ENCODE results near the gene VIPR1.
A peak's percentile ranks its signal among the peaks of the same experiment; 100 is the strongest.

VIPR1 gene

DNA sequence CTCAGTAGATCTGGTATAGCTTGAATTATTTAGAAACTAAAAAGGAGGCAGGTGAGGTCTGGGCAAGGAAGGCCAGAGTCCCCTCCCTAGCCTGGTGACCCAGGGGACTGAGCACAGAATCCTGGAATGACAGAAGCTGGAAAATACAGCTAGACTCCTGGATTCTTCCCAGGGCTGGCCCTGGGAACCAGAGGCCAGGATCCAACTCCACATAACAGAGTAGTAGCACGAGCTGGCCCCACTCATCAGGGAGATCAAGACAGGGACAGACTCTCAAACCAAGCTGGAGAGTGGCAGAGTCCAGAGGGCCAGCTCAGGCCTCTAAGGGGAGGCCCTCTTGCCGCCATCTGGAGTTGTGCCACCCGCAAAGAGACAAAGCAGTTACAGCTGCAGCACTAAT lies 10.7 kb downstream of the VIPR1 start:
- no peak for DNase-seq

DNA sequence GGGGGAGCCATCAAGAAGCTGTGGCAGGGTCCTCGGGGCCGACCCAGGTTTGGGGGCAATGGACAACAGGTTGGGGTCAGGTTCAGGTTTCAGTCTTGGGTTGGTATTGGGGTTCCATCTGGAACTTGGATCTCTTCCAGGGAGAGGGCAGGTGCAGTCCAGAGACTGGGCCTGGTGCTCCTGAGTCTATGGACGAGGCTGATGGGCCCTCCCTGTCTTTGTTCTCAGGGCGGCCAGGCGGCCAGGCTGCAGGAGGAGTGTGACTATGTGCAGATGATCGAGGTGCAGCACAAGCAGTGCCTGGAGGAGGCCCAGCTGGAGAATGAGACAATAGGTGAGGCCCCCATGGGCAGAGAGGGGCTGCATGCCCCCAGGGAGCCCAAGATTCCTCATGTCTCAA lies 11.1 kb downstream of the VIPR1 start:
- no peak for DNase-seq

DNA sequence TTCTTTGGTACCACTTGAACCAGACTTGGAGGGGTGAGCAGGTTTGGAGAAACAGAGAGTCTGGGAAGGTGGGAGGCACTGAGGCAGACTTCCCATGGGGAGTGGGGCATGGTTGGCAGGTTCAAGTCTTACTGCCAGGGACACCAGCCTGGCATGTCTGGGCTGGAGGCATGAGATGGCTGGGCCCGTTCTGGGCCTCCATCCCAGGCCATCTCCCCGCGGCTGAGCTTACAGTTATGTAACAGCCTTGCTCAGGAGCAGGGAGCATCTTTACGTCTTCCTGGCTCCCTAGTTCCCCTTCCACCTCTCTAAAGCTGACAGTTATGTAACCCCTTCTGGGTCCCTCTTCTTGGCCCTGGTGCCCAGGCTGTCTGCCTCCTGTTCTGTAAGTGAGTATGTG lies 12.4 kb downstream of the VIPR1 start:
- DNase-seq = no peak

DNA sequence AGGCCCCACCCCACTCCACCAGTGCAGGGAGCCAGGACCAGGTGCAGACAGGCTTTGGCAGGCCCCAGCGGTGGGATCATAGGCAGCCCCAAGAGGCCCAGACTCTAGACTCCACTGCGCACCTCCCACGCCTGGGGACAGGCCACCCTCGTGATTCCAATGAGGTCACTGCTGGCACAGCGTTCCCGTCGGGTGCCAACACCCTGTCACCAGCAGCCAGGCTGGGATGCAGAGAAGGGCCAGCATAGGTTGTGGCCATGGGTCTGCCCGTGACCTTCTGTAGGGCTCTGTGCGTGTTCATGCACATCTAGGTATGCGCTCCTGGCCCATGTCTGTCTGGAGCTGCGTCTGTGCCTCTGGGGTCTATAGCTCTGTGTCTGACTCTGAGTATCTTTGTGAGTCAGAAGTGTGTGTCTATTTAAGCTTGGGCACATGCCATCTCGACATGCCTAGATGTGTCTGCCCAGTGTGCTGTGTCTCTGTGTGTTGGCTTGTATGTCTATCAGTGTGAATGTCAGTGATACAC lies 13.0 kb downstream of the VIPR1 start:
- no peak for DNase-seq

DNA sequence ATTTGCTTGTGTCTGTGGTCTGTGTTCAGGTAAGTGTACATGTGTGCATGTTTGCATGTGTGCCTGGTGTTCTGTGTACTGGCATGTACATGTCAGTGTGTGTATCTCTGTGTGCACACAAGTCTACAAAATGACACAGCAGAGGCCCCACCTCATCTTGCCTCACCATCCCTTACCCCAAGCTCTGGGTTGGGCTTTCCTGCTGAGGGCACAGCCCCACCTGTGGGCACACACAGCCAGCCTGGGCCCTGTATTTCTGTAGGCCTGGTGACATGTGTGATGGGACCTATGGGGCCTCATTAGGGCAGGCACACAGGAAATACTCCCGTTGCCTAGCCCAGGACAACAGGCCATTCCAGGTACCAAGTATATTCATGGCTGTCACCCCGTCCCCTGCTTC lies 13.5 kb downstream of the VIPR1 start:
- DNase-seq = no peak

DNA sequence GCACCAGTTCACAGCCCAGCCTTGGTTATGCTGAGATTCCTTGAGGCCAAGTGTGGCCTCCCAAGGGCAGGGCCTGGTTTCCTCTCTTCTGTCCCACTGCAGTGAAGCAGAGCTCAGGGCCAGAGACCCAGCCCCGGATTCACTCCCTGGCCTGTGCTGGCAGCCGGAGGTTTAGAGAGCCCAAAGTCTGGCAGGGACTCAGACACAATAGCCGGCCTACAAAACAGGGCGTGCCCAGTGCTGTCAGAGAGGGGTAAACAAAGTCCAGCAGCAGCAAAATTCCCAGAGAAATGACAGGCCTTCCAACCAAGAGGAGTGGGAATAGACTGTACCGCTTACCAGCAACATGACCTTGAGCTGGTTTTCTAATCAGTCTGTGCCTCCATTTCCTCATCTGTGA lies 14.0 kb downstream of the VIPR1 start:
- no peak for DNase-seq

DNA sequence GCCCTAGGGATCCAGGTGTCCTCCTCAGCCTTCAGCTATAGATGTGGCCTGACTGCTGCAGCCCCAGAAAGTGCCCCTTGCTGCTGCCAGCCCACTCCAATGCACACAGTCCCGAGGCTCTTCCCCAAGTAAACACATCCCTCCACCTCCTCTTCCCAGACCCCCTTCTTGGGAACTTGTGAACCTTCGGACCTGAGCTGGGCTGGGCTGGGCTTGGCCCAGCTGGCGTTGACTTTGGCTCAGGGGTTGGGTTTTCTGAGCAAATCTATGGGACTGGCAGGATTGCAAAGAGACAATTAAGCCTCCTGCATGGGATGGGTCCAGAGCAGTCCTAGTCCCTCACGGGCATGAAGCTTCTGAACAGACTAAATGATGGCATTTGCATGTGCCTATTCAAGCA lies 14.7 kb downstream of the VIPR1 start:
- no peak for DNase-seq

DNA sequence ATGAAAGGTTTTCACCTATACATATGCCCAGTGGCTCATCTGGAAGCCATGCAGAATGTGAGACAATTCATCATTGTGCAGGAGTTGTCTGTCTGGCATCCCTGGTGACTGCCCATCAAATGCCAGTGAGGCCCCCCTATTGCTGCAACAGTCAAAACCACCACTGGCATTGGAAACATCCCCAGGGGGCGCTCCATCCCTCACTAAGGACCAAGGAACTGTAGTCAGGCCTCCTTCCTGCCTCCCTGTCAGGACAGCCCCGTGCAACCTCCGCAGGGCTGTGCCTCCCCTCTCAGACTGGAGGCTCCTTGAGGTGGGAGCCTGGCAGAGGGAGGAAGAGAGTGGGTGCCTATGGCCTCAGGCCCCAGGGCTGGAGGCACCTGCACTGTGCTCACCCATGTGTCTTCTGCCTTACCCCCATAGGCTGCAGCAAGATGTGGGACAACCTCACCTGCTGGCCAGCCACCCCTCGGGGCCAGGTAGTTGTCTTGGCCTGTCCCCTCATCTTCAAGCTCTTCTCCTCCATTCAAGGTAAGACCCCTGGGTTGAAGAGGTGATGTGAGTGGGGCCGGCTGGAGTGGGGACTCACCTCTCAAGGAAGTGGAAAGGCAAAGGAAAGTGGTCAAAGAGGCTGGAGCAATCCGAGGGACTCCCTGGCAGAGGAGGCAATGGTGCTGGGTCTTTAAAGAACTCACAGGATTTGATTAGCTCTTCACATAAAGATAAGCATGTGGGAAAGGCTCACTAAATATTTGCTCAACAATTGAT lies 16.5 kb downstream of the VIPR1 start:
- DNase-seq = no peak

DNA sequence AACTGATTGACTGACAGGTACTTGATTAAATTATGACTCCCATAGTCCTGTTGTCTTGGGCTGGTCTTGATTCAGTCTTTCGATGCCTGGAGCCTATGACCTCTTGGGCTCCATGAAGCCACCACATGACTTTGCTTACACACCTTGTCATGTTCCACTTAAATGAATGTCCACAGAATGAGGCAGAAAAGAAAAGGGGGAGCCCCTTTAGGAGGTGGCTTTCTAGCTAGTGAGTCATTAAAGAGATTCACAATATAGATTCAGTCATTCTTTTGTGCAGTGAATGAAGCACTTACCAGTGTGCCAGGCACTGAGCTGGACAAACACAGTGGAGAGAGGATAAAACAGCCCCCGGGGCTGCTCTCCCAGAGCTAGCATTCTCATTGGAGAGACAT lies 17.1 kb downstream of the VIPR1 start:
- DNase-seq = no peak

DNA sequence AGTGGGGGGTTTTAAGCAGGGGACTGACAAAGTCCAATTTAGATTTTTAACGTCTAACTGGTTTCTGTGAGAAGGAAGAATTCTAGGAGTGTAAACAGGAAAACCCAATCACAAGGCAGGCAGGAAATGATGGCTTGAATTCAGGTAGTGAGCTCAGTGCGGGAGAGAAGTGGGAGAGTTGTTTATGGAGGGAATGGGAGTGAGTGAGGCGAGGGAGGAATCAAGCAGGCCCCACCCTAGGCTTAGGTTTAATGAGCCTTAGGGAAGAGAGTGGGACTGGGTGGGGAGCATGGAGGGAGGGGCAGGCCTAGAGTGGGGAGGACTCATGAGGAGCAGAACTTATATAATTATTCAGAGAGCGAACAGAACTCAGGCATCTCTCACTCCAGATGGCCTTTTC lies 17.9 kb downstream of the VIPR1 start:
- DNase-seq = no peak

DNA sequence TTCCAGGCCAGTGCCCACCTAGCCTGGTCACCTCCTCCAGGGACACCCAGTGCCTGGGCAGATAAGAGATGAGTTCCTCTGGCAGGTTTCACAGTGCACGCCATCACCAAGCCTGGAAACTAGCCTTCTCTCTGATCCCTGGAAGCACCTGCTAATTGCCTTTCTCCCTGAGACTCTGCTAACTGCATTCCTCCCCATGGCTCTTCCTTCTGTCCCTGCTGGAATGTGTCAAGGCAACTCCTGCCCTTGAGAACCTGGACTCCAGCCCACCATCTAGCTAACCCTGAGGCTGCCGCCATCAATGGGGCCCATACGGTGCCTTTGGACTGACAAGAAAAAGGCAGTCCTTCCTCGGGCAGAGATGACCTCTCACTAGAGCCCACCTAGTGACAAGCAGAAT lies 18.5 kb downstream of the VIPR1 start:
- DNase-seq = no peak

DNA sequence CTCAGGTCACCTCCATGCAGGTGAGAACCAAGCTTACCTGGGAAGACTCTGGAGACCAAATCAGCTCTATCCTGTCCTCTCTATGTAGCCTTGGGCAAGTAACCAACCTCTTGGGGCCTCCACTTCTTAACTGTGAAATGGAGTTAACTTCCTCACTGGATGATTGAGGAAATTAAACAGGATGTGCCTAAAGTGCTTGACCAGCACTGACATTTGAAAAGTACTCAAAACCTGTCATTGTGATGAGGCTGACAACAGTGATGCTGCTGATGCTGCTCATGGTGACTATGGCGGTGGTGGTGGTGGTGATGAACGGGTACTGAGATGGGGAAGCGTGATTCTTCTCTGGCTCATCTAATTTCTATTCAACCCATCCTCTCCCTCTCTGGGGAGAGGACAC lies 22.3 kb downstream of the VIPR1 start:
- DNase-seq = no peak

DNA sequence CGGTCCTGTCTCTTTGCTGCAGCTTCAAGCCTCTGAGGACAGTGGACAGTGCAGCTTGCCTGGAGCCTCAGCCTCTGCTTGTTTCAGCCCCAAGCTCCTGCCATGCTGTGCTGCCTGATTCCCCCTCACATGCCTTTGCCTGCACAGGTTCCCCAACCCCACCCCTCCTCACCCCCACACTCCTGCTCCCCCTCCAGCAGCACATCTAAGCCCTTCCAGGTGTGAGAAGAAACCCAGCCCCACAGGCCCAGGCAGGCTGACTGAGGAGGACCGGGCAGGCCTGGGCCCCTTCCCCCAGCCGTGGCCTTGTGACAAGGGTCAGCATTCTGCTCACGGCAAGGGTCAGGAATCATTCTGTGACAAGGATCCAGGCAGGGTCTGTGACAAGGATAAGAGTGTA lies 22.8 kb downstream of the VIPR1 start:
- DNase-seq = no peak

DNA sequence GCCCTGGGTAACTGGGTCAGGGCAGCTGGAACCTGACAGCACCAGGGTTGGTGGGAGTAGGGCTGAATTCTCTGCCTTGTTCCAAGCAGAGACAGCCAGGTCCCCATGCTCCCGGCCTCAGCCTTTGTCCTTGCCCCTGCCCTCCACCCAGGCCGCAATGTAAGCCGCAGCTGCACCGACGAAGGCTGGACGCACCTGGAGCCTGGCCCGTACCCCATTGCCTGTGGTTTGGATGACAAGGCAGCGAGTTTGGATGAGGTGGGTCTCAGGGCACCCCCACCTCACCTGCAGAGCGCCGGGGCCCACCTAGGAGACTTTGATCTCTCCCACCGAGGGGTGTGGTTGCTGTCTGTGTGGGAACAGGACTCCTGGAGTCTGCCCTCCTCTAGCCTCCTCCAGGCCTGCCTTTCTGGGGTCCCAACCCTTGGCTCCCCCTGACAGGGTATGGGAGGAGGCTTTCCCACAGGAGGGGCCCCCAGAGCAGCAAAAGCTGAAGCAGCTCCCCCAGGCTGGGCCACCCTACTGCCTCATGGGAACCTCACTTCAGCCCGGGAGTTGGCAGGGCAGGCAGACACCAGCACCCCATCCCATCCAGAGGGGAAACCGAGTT lies 23.4 kb downstream of the VIPR1 start:
- DNase-seq = no peak

DNA sequence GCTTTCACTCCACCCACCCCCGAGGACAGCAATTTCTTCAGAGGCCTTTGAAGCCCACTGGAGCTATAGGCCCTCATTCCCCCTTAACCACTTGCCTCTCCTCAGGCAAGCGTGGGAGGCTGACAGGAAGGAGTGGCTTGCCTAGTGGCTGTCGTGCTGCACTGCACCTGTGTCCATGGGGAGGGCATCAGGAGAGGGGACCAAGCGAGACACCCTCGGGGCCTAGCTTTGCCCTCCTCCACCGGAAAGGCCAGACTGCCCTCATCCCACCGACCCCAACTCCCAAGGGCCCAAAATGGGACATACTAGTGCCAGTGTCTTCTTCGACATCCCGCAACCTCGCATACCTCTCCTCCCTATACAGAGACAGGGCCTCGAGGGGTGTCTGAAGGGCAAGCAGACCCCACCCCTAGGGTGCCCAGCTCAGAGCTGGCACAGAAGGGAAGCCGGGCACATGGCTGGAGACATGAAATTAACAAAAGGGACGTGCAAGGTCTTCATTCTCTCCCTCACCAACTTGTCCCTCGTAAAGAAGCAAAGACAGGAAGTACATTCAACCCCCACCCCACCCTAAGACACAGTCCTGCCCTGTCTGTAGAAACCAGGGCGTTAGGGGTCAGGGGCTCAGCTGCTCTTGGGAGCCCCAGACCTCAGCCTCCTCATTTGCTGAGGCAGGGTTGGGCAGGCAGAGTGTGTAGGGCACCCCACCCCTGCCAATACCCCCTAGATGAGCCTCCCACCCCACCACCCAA lies 24.3 kb downstream of the VIPR1 start:
- no peak for DNase-seq

DNA sequence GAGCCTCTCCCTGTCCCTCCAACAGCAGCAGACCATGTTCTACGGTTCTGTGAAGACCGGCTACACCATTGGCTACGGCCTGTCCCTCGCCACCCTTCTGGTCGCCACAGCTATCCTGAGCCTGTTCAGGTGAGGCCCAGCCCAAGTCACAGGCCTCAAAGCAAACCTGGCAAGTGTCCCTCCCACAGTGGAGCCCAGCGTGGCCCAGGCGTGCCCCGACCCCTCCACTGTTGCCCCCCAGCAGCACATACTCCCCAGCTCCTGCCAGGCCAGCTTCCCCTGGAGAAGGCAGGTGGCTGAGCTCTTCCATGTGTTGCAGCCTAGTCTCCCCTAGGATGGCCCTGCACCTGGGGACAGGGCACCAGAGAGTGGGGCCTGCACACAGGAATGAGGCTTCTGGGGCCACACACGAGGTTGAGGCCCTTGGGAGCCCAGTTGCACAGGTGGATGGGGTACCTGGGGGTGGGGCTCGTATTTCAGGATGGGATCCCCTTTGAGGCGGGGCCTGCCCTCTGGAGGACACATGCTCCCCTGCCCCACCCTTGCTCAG lies 25.0 kb downstream of the VIPR1 start:
- no peak for DNase-seq

DNA sequence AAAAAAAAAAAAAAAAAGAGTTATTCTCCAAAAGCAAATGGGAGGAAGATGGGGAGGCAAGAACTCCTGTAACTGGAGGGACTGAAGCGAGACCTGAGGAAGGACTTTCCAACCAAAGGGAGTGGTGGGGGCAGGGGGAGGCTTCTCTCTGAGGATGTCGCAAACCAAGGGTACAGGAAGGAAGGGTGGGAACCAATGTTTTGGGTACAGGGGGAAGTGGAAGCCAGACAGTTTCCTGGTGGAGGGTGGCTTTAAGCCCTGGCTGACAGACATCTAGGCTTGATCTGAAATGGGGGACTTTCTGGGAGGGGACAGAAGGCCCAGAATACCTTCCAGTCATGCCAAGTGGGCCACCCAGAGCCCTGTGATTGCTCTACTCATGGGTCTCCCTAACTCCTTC lies 27.0 kb downstream of the VIPR1 start:
- DNase-seq = no peak

DNA sequence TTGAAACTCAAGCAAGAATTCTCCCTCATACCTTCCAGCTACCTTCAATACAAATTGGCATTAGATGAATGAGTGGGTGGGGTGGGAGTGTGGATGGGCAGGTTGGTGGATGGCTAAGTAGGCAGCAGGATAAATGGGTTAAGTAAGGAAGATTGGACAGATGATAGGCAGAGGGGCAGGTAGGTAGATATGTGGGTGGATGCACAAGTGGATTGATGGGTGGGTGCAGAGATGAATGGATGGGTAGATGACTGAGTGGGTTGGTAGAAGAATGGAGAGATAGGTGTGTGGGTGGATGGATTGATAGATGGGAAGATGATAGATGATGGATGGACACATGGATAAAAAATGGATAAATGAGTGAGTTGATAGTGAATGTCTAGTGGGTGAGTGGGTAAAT lies 27.6 kb downstream of the VIPR1 start:
- no peak for DNase-seq

DNA sequence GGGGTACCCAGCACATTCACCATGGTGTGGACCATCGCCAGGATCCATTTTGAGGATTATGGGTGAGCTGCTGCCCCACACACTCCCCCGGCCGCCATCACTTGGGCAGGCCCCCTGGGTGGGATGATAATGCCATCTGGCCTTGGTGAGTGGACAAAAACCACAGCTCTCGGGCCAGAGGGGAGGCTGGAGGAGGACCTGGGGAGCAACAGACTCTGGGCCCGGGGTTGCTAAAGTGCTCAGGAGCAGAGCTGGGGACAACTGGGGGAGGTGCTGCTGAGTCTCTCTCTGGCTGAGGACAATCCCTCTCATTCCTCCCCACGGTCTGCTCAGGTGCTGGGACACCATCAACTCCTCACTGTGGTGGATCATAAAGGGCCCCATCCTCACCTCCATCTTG lies 29.0 kb downstream of the VIPR1 start:
- DNase-seq = no peak

DNA sequence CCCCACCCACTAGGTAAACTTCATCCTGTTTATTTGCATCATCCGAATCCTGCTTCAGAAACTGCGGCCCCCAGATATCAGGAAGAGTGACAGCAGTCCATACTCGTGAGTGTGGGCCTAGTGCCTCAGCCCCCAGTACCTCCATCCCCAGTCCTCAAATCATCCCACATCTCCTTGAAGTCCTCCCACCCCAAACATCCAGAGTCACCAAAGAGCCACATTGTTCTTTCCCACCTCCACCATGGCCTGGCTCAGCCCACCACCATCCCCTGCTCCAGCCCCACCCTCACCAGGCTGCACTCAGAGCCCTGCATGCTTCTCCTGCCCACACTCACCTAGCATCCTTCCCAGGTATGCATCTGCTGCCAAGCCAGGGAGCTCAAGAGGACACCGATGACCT lies 29.8 kb downstream of the VIPR1 start:
- no peak for DNase-seq

DNA sequence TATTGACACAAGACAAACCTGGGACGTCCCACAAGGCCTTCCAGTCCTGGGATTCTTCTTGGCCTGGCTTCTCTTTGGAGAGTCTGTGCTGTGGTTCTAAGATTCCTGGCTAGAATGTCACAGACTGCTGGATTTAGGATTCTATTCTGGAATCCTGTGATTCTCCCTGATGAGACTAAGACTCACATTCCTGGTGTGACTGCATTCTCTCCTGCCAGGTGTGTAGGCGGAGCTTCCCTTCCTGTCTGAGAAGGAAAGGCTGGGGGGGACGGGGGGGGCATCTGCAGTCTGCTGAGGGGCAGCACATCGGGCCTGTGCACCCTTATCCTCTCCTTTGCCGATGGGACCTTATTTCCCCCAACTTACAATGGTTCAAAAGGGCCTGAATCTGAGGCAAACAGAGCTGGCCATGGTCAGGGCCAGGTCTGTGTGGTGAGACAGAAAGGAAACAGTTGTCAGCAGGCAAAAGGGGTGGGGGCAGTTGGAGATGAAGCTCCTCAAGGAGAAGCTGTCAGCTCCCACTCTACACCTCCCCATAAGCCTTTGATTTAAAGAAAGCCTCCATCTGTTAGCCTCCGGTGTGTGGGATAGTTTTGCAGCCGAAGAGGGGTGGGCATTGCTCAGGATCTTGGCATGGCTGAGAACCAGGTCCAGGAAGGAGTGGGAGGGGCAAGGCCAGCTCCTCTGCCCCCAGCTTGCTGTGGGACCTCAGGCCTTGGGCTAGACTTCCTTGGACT lies 30.9 kb downstream of the VIPR1 start:
- no peak for DNase-seq

DNA sequence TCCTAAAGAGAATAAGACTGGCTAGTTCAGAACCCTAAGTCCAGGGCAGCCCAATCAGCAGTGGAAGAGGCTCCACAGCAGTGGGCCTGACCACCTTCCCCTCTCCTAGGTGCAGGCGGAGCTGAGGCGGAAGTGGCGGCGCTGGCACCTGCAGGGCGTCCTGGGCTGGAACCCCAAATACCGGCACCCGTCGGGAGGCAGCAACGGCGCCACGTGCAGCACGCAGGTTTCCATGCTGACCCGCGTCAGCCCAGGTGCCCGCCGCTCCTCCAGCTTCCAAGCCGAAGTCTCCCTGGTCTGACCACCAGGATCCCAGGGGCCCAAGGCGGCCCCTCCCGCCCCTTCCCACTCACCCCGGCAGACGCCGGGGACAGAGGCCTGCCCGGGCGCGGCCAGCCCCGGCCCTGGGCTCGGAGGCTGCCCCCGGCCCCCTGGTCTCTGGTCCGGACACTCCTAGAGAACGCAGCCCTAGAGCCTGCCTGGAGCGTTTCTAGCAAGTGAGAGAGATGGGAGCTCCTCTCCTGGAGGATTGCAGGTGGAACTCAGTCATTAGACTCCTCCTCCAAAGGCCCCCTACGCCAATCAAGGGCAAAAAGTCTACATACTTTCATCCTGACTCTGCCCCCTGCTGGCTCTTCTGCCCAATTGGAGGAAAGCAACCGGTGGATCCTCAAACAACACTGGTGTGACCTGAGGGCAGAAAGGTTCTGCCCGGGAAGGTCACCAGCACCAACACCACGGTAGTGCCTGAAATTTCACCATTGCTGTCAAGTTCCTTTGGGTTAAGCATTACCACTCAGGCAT lies 33.7 kb downstream of the VIPR1 start:
- peak; percentile 1 for DNase-seq
